T-helper 9 cell (primary cell): ENCODE results near the gene CHRNA1.
"Not testable (repeated sequence)": the region's sequence is repeated elsewhere in the genome, so short reads cannot be mapped to it uniquely, and the experiment has no call there.

Experiments
- DNase-seq: peaks from one replicate; pipeline ENCODE4 v3.0.0-alpha.2; 2020

Gene CHRNA1

DNA sequence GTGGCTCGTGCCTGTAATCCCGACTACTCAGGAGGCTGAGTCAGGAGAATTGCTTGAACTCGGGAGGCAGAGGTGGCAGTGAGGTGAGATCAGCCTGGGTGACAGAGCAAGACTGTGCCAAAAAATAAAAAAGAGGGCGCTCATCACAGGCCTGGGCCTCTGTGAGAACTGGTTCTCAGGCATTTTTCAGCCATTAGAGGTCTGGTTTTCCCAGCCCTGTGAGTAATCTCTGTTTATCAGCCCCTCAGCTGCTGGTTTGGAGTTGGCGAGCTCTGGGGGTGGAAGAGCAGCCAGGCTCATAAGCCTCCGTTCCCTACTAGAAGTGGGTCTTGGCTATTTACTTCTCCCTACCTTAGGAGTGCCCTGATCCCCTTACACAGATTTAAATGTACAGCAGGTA is 53.1 kb downstream of the CHRNA1 start:
- no peak for DNase-seq

DNA sequence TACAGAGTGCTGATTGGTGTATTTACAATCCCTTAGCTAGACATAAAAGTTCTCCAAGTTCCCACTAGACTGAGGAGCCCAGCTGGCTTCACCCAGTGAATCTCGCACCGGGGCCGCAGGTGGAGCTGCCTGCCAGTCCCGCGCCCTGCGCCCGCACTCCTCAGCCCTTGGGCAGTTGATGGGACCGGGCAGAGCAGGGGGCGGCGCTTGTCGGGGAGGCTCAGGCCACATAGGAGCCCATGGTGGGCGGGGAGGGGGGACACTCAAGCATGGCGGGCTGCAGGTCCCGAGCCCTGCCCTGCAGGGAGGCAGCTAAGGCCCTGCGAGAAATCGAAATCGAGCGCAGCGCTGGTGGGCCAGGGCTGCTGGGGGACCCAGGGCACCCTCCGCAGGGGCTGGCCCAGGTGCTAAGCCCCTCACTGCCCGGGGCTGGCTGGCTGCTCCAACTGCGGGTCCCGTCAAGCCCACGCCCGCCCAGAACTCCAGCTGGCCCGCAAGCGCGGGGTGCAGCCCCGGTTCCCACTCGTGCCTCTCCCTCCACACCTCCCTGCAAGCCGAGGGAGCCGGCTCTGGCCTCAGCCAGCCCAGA is 54.8 kb downstream of the CHRNA1 start:
- not testable (repeated sequence) for DNase-seq

DNA sequence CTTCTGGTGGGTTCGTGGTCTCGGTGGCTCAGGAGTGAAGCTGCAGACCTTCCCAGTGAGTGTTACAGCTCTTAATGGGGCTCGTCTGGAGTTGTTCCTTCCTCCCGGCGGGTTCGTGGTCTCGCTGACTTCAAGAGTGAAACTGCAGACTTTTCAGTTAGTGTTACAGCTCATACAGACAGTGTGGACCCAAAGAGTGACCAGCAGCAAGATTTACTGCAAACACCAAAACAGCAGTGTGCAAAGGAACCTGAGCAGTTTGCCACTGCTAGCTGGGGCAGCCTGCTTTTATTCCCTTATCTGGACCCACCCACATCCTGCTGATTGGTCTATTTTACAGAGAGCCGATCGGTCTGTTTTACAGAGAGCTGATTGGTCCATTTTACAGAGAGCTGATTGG is 55.6 kb downstream of the CHRNA1 start:
- DNase-seq: no peak

DNA sequence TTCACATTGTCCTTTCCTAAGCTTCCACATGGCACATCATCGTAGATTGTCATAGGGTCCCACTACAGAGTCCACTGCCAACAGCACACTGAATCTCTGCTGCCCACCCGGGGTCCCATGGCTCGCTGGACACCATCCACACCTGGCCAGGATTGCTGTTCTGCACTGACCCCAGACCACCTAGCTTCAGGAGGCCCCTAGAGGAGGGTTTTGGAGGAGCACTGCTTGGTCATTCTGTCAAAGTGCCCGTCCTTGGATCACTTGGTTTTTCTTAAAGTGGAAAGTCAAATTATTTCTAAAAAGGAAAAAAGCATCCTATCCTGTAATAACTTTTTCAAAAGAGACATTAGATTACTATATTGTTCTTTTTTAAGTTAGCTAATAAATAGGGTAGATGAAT is 59.0 kb downstream of the CHRNA1 start:
- DNase-seq: no peak

DNA sequence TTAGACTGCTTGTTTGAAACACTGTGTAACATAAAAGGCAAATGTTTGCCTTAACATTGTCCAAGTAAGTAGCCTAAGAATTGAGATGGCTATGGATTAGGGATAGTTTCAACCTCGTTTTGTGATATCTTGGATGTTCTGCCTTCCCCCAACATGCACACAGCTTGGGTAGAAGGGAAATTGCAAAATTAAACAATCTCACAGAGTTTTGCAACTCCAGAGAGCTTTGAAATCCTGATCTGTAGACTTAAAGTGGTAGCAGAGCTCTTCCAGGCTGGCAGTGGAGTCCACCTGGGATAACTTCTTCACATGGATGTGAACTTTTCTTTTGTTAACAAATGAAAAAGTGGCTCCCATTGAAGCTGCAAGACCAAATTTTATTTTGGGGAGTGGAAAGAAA is 59.6 kb downstream of the CHRNA1 start:
- no peak for DNase-seq

DNA sequence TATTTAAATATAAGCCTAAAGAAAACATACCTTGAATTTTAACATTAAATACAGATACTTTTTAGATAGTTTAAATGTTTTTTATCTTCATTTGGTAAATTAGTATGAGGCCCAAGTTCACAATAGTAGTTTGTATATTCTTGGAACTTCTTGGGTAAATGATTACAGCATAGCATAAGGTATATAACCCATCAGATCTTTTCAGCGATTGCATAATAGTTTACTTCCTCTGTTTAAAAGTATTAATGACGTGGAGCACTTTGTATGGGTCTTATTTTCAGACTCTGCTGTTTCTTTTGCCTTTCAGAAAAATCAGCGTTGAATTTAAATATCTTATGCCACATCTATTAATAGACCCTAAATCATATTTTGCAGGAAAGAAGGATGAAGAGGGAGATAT is 60.2 kb downstream of the CHRNA1 start:
- no peak for DNase-seq

DNA sequence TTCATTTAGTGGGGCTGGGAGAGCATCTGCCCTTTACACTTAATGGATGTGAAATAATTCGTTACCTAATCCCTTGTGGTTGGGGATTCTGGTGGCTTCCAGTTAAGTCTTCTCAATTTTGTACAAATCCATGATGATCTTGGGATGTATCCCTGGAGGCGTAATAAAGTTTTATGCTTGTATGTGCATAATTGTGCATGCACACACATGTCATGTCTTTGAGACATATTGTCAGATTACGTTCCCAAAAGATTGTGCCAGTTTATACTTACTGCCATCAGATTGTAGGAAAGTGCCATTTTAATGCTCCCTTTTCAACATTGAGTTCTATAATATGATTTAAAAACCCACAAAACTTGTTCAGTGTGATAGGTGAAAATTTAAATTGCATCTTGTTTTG is 60.8 kb downstream of the CHRNA1 start:
- no peak for DNase-seq

DNA sequence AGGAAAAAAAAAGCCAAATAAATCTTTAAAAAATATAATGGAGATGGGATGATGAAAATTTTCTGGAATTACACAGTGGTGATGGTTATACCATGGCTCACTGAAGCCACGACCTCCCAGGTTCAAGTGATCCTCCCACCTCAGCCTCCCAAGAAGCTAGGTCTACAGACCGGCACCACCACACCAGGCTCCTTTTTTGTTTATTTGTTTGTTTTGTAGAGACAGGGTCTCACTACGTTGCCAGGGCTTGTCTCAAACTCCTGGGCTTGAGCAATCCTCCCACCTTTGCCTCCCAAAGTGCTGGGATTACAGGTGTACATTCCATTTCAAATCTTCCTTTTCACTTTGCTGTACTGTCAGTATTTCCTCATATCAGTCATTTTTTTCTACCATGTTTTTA is 61.7 kb downstream of the CHRNA1 start:
- DNase-seq: no peak

DNA sequence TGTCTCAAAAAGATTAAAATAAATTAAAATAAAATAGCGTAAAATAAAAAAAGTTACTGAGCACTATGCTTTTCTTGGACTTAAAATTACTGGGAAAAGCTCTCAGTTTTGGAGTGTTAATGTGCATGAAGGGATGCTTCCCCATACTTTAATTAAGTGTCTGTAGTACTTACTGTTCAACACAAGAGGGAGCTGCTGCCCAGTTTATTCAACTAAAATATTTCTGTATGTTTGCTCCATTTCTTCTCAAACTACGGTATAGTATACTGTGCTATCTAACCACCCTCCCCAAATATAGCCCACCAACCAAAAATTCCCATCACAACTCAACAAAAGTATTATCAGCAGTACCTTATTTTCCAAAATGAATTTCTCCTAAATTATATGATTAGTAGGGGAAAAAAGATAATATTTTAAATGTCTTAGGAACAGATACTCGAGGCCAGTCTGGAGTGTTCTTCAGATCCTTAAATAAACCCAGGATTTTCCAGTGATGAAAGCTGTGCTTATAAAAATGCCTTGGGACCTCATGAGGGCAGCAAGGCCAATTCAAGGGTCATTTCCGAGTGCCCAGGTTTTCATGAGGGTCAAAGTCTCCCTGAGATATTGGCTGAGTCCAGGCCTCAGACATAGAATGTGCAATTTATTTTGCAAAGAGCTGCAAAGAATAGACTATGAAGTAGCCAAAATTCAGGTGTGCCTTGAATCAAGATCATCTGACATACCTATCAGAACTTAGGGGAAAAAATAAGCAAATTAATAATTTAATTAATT is 64.1 kb downstream of the CHRNA1 start:
- DNase-seq: no peak
